ENCODE results near the gene MRPS2. TPM values are rescaled to one million over a fixed set of nuclear protein-coding genes. Genes with fewer than 3 reads are reported as not detected.

The MRPS2 gene
- polyA plus RNA-seq, 2 of the 4 experiments (the other 2 are of a cell fraction), result 66.9 to 90.1 TPM

GRCh38 chr9:135504262-135505243 is 4.1 kb downstream of the MRPS2 start:
- ATAC-seq, result peak; percentile 57 to 61; a peak in 5 of 6 replicates
- Histone ChIP-seq H3K4me1 (peaks cover 12% of the 10 kb centered on the region), H3K4me2 (no peak overlapping the region), H3K4me3 (no peak overlapping the region), H3K27ac (no peak overlapping the region), H3K9me3 (no peaks in the 10 kb centered on the region)
- ChIA-PET CTCF (interaction anchor here (0.6 to 3.9 kb wide), 29 partner anchors 8 to 819 kb away, joined by 3 to 38 read pairs (median 7); partner anchors contain the start of gene PPP1R26), POLR2A (no interaction called here)
- DNase-seq (ENCODE audit: low read depth in 1 of 2, low spot score in 1 of 2), result peak; percentile 72 to 85
- no peak for FAIRE-seq
- 58% methylated on average over 18 of the region's 21 CpGs for WGBS (ENCODE audit: missing lambda C conversion rate)
- no peak for TF ChIP-seq CBX2 (IDR thresholded peaks at IDR 0.05; ENCODE audit: borderline replicate concordance, low read depth)
- no peak for TF ChIP-seq TP53 (CRISPR knock-in tag; IDR thresholded peaks at IDR 0.05)
- TF ChIP-seq ESRRA (IDR thresholded peaks at IDR 0.05; ENCODE audit: borderline replicate concordance, low read length), result no peak
- TF ChIP-seq FOXS1 (CRISPR knock-in tag; IDR thresholded peaks at IDR 0.05), result no peak
- no peak for TF ChIP-seq GATA3 (IDR thresholded peaks at IDR 0.05; ENCODE audit: borderline replicate concordance)
- TF ChIP-seq MAZ (IDR thresholded peaks at IDR 0.05; ENCODE audit: borderline replicate concordance, low read depth, low read length), result no peak
- TF ChIP-seq USF2 (IDR thresholded peaks at IDR 0.05), result 0 out of 2 replicates have a peak, but pooled peaks have one; percentile 7
- TF ChIP-seq BHLHE40 (IDR thresholded peaks at IDR 0.05; ENCODE audit: low read depth, low read length), result no peak
- TF ChIP-seq, protein P1, sequence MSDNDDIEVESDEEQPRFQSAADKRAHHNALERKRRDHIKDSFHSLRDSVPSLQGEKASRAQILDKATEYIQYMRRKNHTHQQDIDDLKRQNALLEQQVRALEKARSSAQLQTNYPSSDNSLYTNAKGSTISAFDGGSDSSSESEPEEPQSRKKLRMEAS (IDR thresholded peaks at IDR 0.05), result 0 out of 2 replicates have a peak, but pooled peaks have one; percentile 48
- TF ChIP-seq PHF8 (IDR thresholded peaks at IDR 0.05; ENCODE audit: borderline replicate concordance, low read depth), result no peak
- TF ChIP-seq ZNF302 (CRISPR knock-in tag; IDR thresholded peaks at IDR 0.05), result no peak
- no peak for TF ChIP-seq NFE2L2 (conservative IDR thresholded peaks at IDR 0.05; ENCODE audit: low read length)
- TF ChIP-seq KDM1A (IDR thresholded peaks at IDR 0.05; ENCODE audit: low read depth), result no peak
- no peak for TF ChIP-seq RFX5 (IDR thresholded peaks at IDR 0.05)
- TF ChIP-seq JUNB (IDR thresholded peaks at IDR 0.05), result no peak
- no peak for TF ChIP-seq CHD2 (IDR thresholded peaks at IDR 0.05; ENCODE audit: low read length, partially characterized antibody)
- TF ChIP-seq KDM5A (IDR thresholded peaks at IDR 0.05), result no peak
- TF ChIP-seq TFCP2L1 (CRISPR knock-in tag; IDR thresholded peaks at IDR 0.05), result 0 out of 2 replicates have a peak, but pooled peaks have one; percentile 25
- no peak for TF ChIP-seq NR3C1 (IDR thresholded peaks at IDR 0.05)
- TF ChIP-seq, protein P2, sequence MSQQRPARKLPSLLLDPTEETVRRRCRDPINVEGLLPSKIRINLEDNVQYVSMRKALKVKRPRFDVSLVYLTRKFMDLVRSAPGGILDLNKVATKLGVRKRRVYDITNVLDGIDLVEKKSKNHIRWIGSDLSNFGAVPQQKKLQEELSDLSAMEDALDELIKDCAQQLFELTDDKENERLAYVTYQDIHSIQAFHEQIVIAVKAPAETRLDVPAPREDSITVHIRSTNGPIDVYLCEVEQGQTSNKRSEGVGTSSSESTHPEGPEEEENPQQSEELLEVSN (IDR thresholded peaks at IDR 0.05; ENCODE audit: borderline replicate concordance, low read depth), result no peak
- TF ChIP-seq HDAC2 (IDR thresholded peaks at IDR 0.05), result no peak
- TF ChIP-seq POLR2A (IDR thresholded peaks at IDR 0.05; ENCODE audit: low read length), result no peak
- TF ChIP-seq FOSL2 (IDR thresholded peaks at IDR 0.05), result no peak
- no peak for TF ChIP-seq FOSL2 (CRISPR knock-in tag; IDR thresholded peaks at IDR 0.05)
- TF ChIP-seq SREBF2 (IDR thresholded peaks at IDR 0.05), result no peak
- no peak for TF ChIP-seq NPAS2 (CRISPR knock-in tag; IDR thresholded peaks at IDR 0.05; ENCODE audit: borderline replicate concordance)
- no peak for TF ChIP-seq HMGXB4 (CRISPR knock-in tag; IDR thresholded peaks at IDR 0.05; ENCODE audit: borderline replicate concordance)
- TF ChIP-seq POLR2AphosphoS2 (conservative IDR thresholded peaks at IDR 0.05; ENCODE audit: low read length), result no peak; the same call in 1 of the 2 replicates
- no peak for TF ChIP-seq EP300 (IDR thresholded peaks at IDR 0.05)
- TF ChIP-seq HEYL (CRISPR knock-in tag; IDR thresholded peaks at IDR 0.05), result no peak
- TF ChIP-seq MYC (IDR thresholded peaks at IDR 0.05; ENCODE audit: borderline replicate concordance, low read length), result peak; percentile 37; the same call in 1 of the 2 replicates
- TF ChIP-seq, protein P3, sequence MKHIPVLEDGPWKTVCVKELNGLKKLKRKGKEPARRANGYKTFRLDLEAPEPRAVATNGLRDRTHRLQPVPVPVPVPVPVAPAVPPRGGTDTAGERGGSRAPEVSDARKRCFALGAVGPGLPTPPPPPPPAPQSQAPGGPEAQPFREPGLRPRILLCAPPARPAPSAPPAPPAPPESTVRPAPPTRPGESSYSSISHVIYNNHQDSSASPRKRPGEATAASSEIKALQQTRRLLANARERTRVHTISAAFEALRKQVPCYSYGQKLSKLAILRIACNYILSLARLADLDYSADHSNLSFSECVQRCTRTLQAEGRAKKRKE (CRISPR knock-in tag; IDR thresholded peaks at IDR 0.05; ENCODE audit: low read depth), result no peak
- no peak for TF ChIP-seq HOXB13 (CRISPR knock-in tag; IDR thresholded peaks at IDR 0.05; ENCODE audit: low read depth)
- TF ChIP-seq, protein P4, sequence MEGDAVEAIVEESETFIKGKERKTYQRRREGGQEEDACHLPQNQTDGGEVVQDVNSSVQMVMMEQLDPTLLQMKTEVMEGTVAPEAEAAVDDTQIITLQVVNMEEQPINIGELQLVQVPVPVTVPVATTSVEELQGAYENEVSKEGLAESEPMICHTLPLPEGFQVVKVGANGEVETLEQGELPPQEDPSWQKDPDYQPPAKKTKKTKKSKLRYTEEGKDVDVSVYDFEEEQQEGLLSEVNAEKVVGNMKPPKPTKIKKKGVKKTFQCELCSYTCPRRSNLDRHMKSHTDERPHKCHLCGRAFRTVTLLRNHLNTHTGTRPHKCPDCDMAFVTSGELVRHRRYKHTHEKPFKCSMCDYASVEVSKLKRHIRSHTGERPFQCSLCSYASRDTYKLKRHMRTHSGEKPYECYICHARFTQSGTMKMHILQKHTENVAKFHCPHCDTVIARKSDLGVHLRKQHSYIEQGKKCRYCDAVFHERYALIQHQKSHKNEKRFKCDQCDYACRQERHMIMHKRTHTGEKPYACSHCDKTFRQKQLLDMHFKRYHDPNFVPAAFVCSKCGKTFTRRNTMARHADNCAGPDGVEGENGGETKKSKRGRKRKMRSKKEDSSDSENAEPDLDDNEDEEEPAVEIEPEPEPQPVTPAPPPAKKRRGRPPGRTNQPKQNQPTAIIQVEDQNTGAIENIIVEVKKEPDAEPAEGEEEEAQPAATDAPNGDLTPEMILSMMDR (IDR thresholded peaks at IDR 0.05), result peak; percentile 65
- TF ChIP-seq EHMT2 (IDR thresholded peaks at IDR 0.05; ENCODE audit: low read depth), result no peak
- peak; percentile 31; the same call in 1 of the 3 replicates for TF ChIP-seq SMC3 (IDR thresholded peaks at IDR 0.05)
- TF ChIP-seq ZC3H11A (IDR thresholded peaks at IDR 0.05), result no peak

Data from A549 (cell line).